Mucosa of stomach (tissue), 1 donor: ENCODE results near the gene MAPK7.
"Not testable (repeated sequence)": the region's sequence is repeated elsewhere in the genome, so short reads cannot be mapped to it uniquely, and the experiment has no call there.

Experiments
- H3K27me3 ChIP-seq: one replicate; pipeline ENCODE4 v1.7.0; 2013; ENCODE audit warnings: mild to moderate bottlenecking, low read length; ENCODE audit not compliant: control insufficient read depth, insufficient read depth
- H3K36me3 ChIP-seq: one replicate; pipeline ENCODE4 v1.7.0; 2013; ENCODE audit warnings: low read length; ENCODE audit not compliant: control insufficient read depth, insufficient read depth
- H3K4me1 ChIP-seq: one replicate; pipeline ENCODE4 v1.7.0; 2013; ENCODE audit warnings: mild to moderate bottlenecking, low read length; ENCODE audit not compliant: control insufficient read depth, insufficient read depth
- H3K4me3 ChIP-seq: one replicate; pipeline ENCODE4 v1.7.0; 2013; ENCODE audit warnings: low read length
- H3K9ac ChIP-seq: one replicate; pipeline ENCODE4 v1.7.0; 2013; ENCODE audit warnings: mild to moderate bottlenecking, low read length, moderate library complexity
- H3K9me3 ChIP-seq: one replicate; pipeline ENCODE4 v1.7.0; 2013; ENCODE audit warnings: mild to moderate bottlenecking, low read length, moderate library complexity; ENCODE audit not compliant: control insufficient read depth
- donor health status: Pancreatic carcinoma.

MAPK7 gene

GRCh38 chr17:19345486-19346350, 32.6 kb upstream of the MAPK7 start:
- H3K27me3 ChIP-seq = no peaks in the 10 kb centered on the region
- H3K9me3 ChIP-seq = no peaks in the 10 kb centered on the region
- peaks cover 29% of the 10 kb centered on the region for H3K4me1 ChIP-seq
- H3K36me3 ChIP-seq = no peaks in the 10 kb centered on the region
- no peak overlapping the region for H3K9ac ChIP-seq
- no peak overlapping the region for H3K4me3 ChIP-seq

GRCh38 chr17:19346351-19347255, 31.7 kb upstream of the MAPK7 start:
- no peaks in the 10 kb centered on the region for H3K9me3 ChIP-seq
- H3K4me3 ChIP-seq = no peak overlapping the region
- H3K4me1 ChIP-seq = peaks cover 29% of the 10 kb centered on the region
- no peak overlapping the region for H3K9ac ChIP-seq
- H3K27me3 ChIP-seq = no peaks in the 10 kb centered on the region
- H3K36me3 ChIP-seq = no peaks in the 10 kb centered on the region

GRCh38 chr17:19347323-19348080, 30.8 kb upstream of the MAPK7 start:
- Histone ChIP-seq H3K27me3 (no peaks in the 10 kb centered on the region), H3K9me3 (no peaks in the 10 kb centered on the region), H3K4me1 (peaks cover 29% of the 10 kb centered on the region), H3K4me3 (no peak overlapping the region), H3K36me3 (no peaks in the 10 kb centered on the region), H3K9ac (peak overlapping the region; percentile 29)

GRCh38 chr17:19348081-19348650, 30.1 kb upstream of the MAPK7 start:
- H3K27me3 ChIP-seq = no peaks in the 10 kb centered on the region
- peaks cover 29% of the 10 kb centered on the region for H3K4me1 ChIP-seq
- H3K36me3 ChIP-seq = no peaks in the 10 kb centered on the region
- H3K9me3 ChIP-seq = no peaks in the 10 kb centered on the region
- H3K9ac ChIP-seq = no peak overlapping the region
- H3K4me3 ChIP-seq = no peak overlapping the region

GRCh38 chr17:19348806-19349205, 29.5 kb upstream of the MAPK7 start:
- Histone ChIP-seq H3K4me3 (no peak overlapping the region), H3K9me3 (no peaks in the 10 kb centered on the region), H3K27me3 (no peaks in the 10 kb centered on the region), H3K36me3 (no peaks in the 10 kb centered on the region), H3K4me1 (peaks cover 29% of the 10 kb centered on the region), H3K9ac (no peak overlapping the region)

GRCh38 chr17:19353401-19353800, 24.9 kb upstream of the MAPK7 start:
- H3K4me3 ChIP-seq, H3K4me1 ChIP-seq, H3K27me3 ChIP-seq, H3K9ac ChIP-seq, H3K36me3 ChIP-seq, H3K9me3 ChIP-seq: not testable (repeated sequence)

- H3K27me3 ChIP-seq = no peaks in the 10 kb centered on the region
- H3K36me3 ChIP-seq = peaks cover 5% of the 10 kb centered on the region
- no peak overlapping the region for H3K4me3 ChIP-seq
- no peaks in the 10 kb centered on the region for H3K4me1 ChIP-seq
- no peaks in the 10 kb centered on the region for H3K9me3 ChIP-seq
- H3K9ac ChIP-seq = no peak overlapping the region
Measured at GRCh38 chr17:19354748-19355147, 23.6 kb upstream of the MAPK7 start.

- Histone ChIP-seq H3K9me3 (no peaks in the 10 kb centered on the region), H3K36me3 (peaks cover 5% of the 10 kb centered on the region)
Measured at GRCh38 chr17:19357351-19357750, 20.9 kb upstream of the MAPK7 start.

GRCh38 chr17:19357761-19358160, 20.5 kb upstream of the MAPK7 start:
- H3K4me1 ChIP-seq = peaks cover 7% of the 10 kb centered on the region
- no peaks in the 10 kb centered on the region for H3K9me3 ChIP-seq
- H3K4me3 ChIP-seq = no peak overlapping the region
- H3K9ac ChIP-seq = no peak overlapping the region
- H3K36me3 ChIP-seq = peaks cover 5% of the 10 kb centered on the region
- H3K27me3 ChIP-seq = no peaks in the 10 kb centered on the region

More at GRCh38 chr17:19357351-19357750, 20.9 kb upstream of the MAPK7 start:
- H3K27me3 ChIP-seq = no peaks in the 10 kb centered on the region
- no peak overlapping the region for H3K9ac ChIP-seq
- peaks cover 7% of the 10 kb centered on the region for H3K4me1 ChIP-seq
- no peak overlapping the region for H3K4me3 ChIP-seq

- Histone ChIP-seq H3K9me3 (no peaks in the 10 kb centered on the region), H3K9ac (no peak overlapping the region), H3K27me3 (no peaks in the 10 kb centered on the region), H3K4me3 (no peak overlapping the region), H3K36me3 (peaks cover 5% of the 10 kb centered on the region), H3K4me1 (peaks cover 7% of the 10 kb centered on the region)
Measured at GRCh38 chr17:19359151-19359550, 19.1 kb upstream of the MAPK7 start.

- H3K4me1 ChIP-seq = peaks cover 7% of the 10 kb centered on the region
- no peak overlapping the region for H3K4me3 ChIP-seq
- no peaks in the 10 kb centered on the region for H3K27me3 ChIP-seq
- no peaks in the 10 kb centered on the region for H3K9me3 ChIP-seq
- H3K9ac ChIP-seq = no peak overlapping the region
- peaks cover 5% of the 10 kb centered on the region for H3K36me3 ChIP-seq
Measured at GRCh38 chr17:19359856-19360255, 18.4 kb upstream of the MAPK7 start.
